HG02884 (cell line): Measurements from ENCODE around the gene LSM11.

Experiments
- ATAC-seq: cut with Tn5 transposase; IDR thresholded peaks from one replicate; pipeline ENCODE4 v1.9.1; 2021; ENCODE audit warnings: mild to moderate bottlenecking, moderate library complexity; ENCODE audit not compliant: unreplicated experiment

LSM11 gene

DNA sequence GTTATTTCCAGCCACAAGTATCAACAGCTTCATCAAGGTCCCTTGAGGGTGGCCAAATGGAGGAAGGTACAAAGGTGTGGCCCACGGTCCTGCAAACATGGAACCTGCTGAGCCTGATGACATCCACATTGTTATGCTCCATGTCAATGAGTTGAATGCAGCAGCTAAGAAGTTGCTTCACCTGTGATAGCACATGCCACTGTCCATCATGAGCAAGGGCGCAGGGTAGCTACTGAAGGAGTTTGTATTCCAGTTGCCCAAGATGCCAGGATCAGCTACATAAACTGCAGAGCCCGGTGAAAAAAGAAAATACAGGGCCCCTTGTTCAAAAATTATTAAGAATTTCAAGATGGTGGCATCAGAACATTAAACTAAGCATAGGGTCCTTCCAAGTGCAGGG, 24.2 kb downstream of the LSM11 start:
- ATAC-seq, result no peak

- ATAC-seq, result no peak
Observed at GRCh38 chr5:157770665-157771064, 27.2 kb downstream of the LSM11 start.

DNA sequence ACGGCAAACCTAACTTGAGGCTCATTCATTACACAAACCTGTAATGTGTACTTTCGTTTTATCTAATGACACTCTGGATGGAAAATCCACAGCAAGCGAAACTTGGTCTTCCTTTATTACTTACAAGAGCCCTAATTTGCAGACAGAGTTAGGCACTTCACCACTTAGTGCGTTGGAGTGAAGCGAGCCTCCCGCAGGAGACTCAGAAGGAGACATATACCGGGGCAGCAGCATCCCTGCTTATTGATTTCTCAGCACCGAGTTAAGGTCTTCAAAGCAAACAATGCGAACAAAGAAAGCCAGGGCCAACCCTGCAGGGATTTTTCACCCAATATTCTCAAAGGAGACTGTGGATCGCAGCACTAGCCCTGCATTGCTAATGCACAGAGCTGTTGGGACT, 28.6 kb downstream of the LSM11 start:
- no peak for ATAC-seq

- no peak for ATAC-seq
Observed at GRCh38 chr5:157778121-157778805, 34.8 kb downstream of the LSM11 start.

- no peak for ATAC-seq
Observed at GRCh38 chr5:157779221-157779620, 35.7 kb downstream of the LSM11 start.

DNA sequence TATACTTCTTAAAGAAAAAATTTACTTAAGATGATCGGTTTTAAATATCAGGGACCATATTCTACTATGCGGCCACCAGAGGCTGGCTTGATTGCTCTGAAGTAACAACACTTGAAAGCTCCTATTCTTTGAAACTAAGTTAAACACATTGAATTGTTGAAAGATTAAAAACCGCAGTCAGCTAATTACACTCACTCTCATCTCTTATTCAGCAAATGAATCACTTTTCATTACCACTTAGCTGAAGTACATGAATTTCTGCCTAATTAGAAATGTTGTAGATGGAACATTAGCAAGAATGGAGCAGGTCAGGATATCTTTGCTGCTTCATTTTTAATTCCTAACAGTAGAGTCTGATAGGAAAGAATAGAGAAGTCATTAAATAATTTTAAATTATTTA, 42.3 kb downstream of the LSM11 start:
- ATAC-seq, result no peak

DNA sequence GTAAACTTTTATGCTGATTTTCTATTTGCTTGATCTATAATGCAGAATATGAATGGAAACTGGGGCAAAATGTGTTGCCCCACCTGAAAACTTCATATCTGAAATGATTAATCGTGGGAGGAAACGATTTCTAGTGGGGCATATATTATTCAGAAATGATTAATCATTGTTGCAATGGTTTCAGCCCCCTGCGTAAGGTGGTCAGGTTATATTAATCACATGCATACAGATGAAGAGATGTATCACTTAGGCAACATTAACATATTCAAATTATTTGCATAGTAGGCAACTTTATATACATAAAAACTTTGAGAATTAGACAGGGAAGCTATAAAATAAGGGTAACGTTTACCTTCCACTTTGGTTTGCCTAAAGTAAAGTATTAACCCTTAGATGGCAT, 49.8 kb downstream of the LSM11 start:
- ATAC-seq, result no peak

DNA sequence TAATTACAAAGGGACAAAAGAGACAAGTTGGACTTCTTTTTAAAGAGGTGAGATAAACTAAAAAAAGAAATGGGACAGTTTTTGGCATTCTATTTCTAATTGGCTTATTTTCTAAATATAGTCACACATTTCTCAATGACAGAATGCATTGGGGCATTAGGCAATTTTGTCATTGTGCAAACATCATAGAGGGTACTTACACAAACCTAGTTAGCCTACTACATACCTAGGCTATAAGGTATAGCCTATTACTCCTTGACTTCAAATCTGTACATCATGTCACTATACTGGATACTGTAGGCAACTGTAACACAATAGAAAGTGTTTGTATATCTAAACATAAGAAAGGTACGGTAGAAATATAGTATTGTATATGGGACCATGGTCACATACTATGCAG, 56.1 kb downstream of the LSM11 start:
- ATAC-seq, result no peak

DNA sequence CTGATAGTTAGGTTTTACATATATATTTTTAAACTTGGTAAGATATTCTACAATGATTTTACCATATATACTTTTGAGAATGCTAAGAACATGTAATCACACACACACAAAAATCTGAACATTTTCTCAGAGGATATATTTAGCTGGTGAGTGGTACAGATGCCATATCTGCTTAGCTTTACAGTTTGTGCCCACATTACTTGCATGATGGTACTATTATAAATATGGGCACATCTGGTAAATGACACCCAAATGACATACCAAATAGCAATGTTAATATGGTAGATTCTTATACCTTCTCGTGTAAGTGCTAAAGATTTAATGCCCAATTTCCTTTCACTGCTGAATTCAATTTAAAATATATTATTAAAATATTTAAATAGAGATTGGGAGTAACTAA, 56.6 kb downstream of the LSM11 start:
- no peak for ATAC-seq

- ATAC-seq, result no peak
Observed at GRCh38 chr5:157802736-157803135, 59.2 kb downstream of the LSM11 start.

DNA sequence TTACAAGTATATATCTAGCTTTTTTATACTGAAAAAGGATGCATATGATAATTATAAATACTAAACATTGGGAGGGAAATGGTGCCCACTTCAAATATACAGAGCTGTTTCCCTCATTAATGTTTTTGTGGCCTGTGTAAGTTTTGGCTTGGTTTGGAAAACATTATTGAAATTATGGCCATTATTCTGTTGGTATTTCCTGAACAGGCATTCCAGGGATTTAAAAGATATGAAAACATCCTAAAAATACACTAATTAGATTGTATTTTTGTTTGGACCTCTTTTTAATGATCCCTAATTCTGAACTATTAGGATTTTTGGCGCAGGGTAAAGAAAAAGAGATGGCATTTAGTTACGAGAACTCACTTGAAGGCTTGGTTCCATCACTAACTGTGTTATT, 64.5 kb downstream of the LSM11 start:
- no peak for ATAC-seq
